ENCODE data around the gene CC2D2A.

Gene CC2D2A

GRCh38 chr4:15577508-15577907 lies 107.8 kb downstream of the CC2D2A start:
- no peak overlapping the region for H3K4me3 ChIP-seq (ENCODE audit: insufficient read depth, low read length, poor library complexity, severe bottlenecking)
- H3K27ac ChIP-seq (ENCODE audit: low read depth, low read length) = no peak overlapping the region
- H3K27me3 ChIP-seq (ENCODE audit: low read length) = no peaks in the 10 kb centered on the region
- no peak overlapping the region for H3K9ac ChIP-seq (ENCODE audit: low read length)
- H4K20me1 ChIP-seq (ENCODE audit: low read depth, low read length) = no peaks in the 10 kb centered on the region
- no peaks in the 10 kb centered on the region for H3K79me2 ChIP-seq (ENCODE audit: insufficient read depth, low read length)
- TF ChIP-seq EZH2phosphoT487 (conservative IDR thresholded peaks at IDR 0.05; ENCODE audit: low read length) (no peak), CTCF (IDR thresholded peaks at IDR 0.05; ENCODE audit: insufficient read depth, low read length, poor library complexity, severe bottlenecking) (no peak)
- no peaks in the 10 kb centered on the region for H3K9me3 ChIP-seq (ENCODE audit: insufficient read depth, low read length)
- H2AFZ ChIP-seq (ENCODE audit: low read depth, low read length, severe bottlenecking) = no peak overlapping the region
- H3K4me2 ChIP-seq (ENCODE audit: low read depth, low read length, poor library complexity, severe bottlenecking) = no peak overlapping the region
- no peaks in the 10 kb centered on the region for H3K9me2 ChIP-seq (replicated peaks; ENCODE audit: insufficient read depth, low read length)
- H3K36me3 ChIP-seq (ENCODE audit: low read length) = no peaks in the 10 kb centered on the region
- H3F3A ChIP-seq (ENCODE audit: insufficient read depth) = no peaks in the 10 kb centered on the region

- H2AFZ ChIP-seq (ENCODE audit: low read depth, low read length, severe bottlenecking) = no peak overlapping the region
- no peaks in the 10 kb centered on the region for H4K20me1 ChIP-seq (ENCODE audit: low read depth, low read length)
- no peaks in the 10 kb centered on the region for H3K9me3 ChIP-seq (ENCODE audit: insufficient read depth, low read length)
- no peak overlapping the region for H3K9ac ChIP-seq (ENCODE audit: low read length)
- no peak for TF ChIP-seq CTCF (IDR thresholded peaks at IDR 0.05; ENCODE audit: insufficient read depth, low read length, poor library complexity, severe bottlenecking)
- no peak for TF ChIP-seq EZH2phosphoT487 (conservative IDR thresholded peaks at IDR 0.05; ENCODE audit: low read length)
- no peaks in the 10 kb centered on the region for H3K27me3 ChIP-seq (ENCODE audit: low read length)
- H3K79me2 ChIP-seq (ENCODE audit: insufficient read depth, low read length) = no peaks in the 10 kb centered on the region
- H3K27ac ChIP-seq (ENCODE audit: low read depth, low read length) = no peak overlapping the region
- no peaks in the 10 kb centered on the region for H3K36me3 ChIP-seq (ENCODE audit: low read length)
- no peak overlapping the region for H3K4me2 ChIP-seq (ENCODE audit: low read depth, low read length, poor library complexity, severe bottlenecking)
- no peaks in the 10 kb centered on the region for H3F3A ChIP-seq (ENCODE audit: insufficient read depth)
- no peak overlapping the region for H3K4me3 ChIP-seq (ENCODE audit: insufficient read depth, low read length, poor library complexity, severe bottlenecking)
- no peaks in the 10 kb centered on the region for H3K9me2 ChIP-seq (replicated peaks; ENCODE audit: insufficient read depth, low read length)
Measured at GRCh38 chr4:15584785-15585184, 115.1 kb downstream of the CC2D2A start.

- Histone ChIP-seq H4K20me1 (ENCODE audit: low read depth, low read length) (no peaks in the 10 kb centered on the region), H3K36me3 (ENCODE audit: low read length) (no peaks in the 10 kb centered on the region), H3K9me3 (ENCODE audit: insufficient read depth, low read length) (no peaks in the 10 kb centered on the region), H3F3A (ENCODE audit: insufficient read depth) (no peaks in the 10 kb centered on the region), H3K79me2 (ENCODE audit: insufficient read depth, low read length) (no peaks in the 10 kb centered on the region), H2AFZ (ENCODE audit: low read depth, low read length, severe bottlenecking) (no peak overlapping the region), H3K4me3 (ENCODE audit: insufficient read depth, low read length, poor library complexity, severe bottlenecking) (no peak overlapping the region), H3K4me2 (ENCODE audit: low read depth, low read length, poor library complexity, severe bottlenecking) (no peak overlapping the region), H3K9ac (ENCODE audit: low read length) (no peak overlapping the region), H3K9me2 (replicated peaks; ENCODE audit: insufficient read depth, low read length) (no peaks in the 10 kb centered on the region), H3K27ac (ENCODE audit: low read depth, low read length) (no peak overlapping the region), H3K27me3 (ENCODE audit: low read length) (no peaks in the 10 kb centered on the region)
- no peak for TF ChIP-seq EZH2phosphoT487 (conservative IDR thresholded peaks at IDR 0.05; ENCODE audit: low read length)
- TF ChIP-seq CTCF (IDR thresholded peaks at IDR 0.05; ENCODE audit: insufficient read depth, low read length, poor library complexity, severe bottlenecking) = no peak
Measured at GRCh38 chr4:15585331-15585730, 115.6 kb downstream of the CC2D2A start.
